Skin of body (tissue), 2 donors: Measurements from ENCODE around the gene SPOCK1. TPM values are rescaled to one million over a fixed set of nuclear protein-coding genes. Genes with fewer than 3 reads are reported as not detected.

Experiments used
- DNase-seq: peaks from one replicate; lab custom pipeline; 2025; lab: John Stamatoyannopoulos, UW
- total RNA-seq: library from RNA; depleted of rRNA; stranded (reverse); fragments of >200 nt; gene quantifications from one replicate; pipeline ENCODE4 v1.2.3, GENCODE V29; 2014

SPOCK1 gene
- total RNA-seq, 1 donor from 2014 or later = 7.0 TPM

- peak; percentile 8 for DNase-seq
Observed at GRCh38 chr5:137496919-137497318, 2.2 kb downstream of the SPOCK1 start.

GRCh38 chr5:137492331-137492730, 6.8 kb downstream of the SPOCK1 start:
- no peak for DNase-seq

GRCh38 chr5:137491121-137491520, 8.0 kb downstream of the SPOCK1 start:
- DNase-seq = no peak

- no peak for DNase-seq
Observed at GRCh38 chr5:137490591-137490990, 8.5 kb downstream of the SPOCK1 start.

- DNase-seq = no peak
Observed at GRCh38 chr5:137488974-137489373, 10.2 kb downstream of the SPOCK1 start.

- no peak for DNase-seq
Observed at GRCh38 chr5:137488516-137488915, 10.6 kb downstream of the SPOCK1 start.

- no peak for DNase-seq
Observed at GRCh38 chr5:137487600-137487999, 11.5 kb downstream of the SPOCK1 start.

GRCh38 chr5:137486707-137487106, 12.4 kb downstream of the SPOCK1 start:
- no peak for DNase-seq

GRCh38 chr5:137481596-137481995, 17.5 kb downstream of the SPOCK1 start:
- no peak for DNase-seq

GRCh38 chr5:137478043-137478442, 21.1 kb downstream of the SPOCK1 start:
- no peak for DNase-seq

- DNase-seq = no peak
Observed at GRCh38 chr5:137470921-137471220, 28.3 kb downstream of the SPOCK1 start.

- no peak for DNase-seq
Observed at GRCh38 chr5:137470111-137470920, 28.8 kb downstream of the SPOCK1 start.

- DNase-seq = no peak
Observed at GRCh38 chr5:137466889-137467288, 32.2 kb downstream of the SPOCK1 start.

- DNase-seq = no peak
Observed at GRCh38 chr5:137465930-137466329, 33.2 kb downstream of the SPOCK1 start.

GRCh38 chr5:137462816-137463520, 36.2 kb downstream of the SPOCK1 start:
- DNase-seq = no peak

GRCh38 chr5:137462265-137462590, 36.9 kb downstream of the SPOCK1 start:
- DNase-seq = no peak

- DNase-seq = no peak
Observed at GRCh38 chr5:137461391-137462264, 37.5 kb downstream of the SPOCK1 start.

GRCh38 chr5:137454671-137455070, 44.5 kb downstream of the SPOCK1 start:
- no peak for DNase-seq

- DNase-seq = no peak
Observed at GRCh38 chr5:137453483-137454080, 45.5 kb downstream of the SPOCK1 start.

- DNase-seq = no peak
Observed at GRCh38 chr5:137450759-137451158, 48.4 kb downstream of the SPOCK1 start.

- DNase-seq = no peak
Observed at GRCh38 chr5:137448868-137449267, 50.3 kb downstream of the SPOCK1 start.

- peak; percentile 2 for DNase-seq
Observed at GRCh38 chr5:137446615-137447014, 52.5 kb downstream of the SPOCK1 start.
